ENCODE measurements around the gene CFLAR.

DNA sequence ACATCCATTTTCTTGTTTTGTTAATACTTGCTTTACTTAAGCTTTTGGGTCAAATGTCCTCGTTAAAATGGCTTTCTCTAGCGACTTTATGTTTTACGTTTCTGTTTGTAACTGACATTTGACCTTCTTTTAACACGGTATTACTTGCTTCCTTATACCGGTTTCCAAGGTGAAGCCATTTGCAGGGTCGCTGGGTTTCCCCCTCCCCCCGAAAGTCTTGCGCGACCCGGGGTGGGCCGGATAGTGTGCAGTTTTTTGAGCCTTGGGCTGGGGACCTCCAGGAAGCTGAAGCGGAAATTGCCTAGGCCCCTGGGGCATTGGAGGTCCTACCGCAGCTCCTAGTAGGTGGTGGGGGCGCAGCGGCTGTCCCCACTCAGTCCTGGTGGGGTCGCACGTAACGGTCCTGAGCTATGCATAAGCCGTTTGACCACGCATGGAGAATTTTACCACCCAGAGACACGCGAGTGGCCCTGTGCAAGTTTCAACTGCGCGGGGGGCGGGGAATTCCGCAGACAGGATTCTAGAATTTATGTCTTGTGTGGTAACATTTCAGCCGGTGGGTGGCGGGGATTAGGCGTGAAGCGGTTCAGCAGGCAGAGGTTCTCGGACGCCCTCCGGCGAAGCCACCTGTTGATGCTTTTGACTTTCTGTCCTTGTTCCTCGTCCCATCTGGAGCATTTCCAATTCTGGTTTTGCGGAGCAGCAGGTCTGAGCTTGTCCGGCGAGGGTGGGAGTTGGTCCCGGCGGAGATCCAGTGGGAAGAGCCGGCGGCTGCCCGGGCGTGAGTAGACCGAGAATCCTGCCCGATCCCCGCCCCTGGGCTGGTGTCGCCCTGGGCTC lies 2.4 kb downstream of the CFLAR start:
- TF ChIP-seq, protein P1, sequence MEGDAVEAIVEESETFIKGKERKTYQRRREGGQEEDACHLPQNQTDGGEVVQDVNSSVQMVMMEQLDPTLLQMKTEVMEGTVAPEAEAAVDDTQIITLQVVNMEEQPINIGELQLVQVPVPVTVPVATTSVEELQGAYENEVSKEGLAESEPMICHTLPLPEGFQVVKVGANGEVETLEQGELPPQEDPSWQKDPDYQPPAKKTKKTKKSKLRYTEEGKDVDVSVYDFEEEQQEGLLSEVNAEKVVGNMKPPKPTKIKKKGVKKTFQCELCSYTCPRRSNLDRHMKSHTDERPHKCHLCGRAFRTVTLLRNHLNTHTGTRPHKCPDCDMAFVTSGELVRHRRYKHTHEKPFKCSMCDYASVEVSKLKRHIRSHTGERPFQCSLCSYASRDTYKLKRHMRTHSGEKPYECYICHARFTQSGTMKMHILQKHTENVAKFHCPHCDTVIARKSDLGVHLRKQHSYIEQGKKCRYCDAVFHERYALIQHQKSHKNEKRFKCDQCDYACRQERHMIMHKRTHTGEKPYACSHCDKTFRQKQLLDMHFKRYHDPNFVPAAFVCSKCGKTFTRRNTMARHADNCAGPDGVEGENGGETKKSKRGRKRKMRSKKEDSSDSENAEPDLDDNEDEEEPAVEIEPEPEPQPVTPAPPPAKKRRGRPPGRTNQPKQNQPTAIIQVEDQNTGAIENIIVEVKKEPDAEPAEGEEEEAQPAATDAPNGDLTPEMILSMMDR (IDR thresholded peaks at IDR 0.05) = peak; percentile 53
- TF ChIP-seq MXI1 (IDR thresholded peaks at IDR 0.05; ENCODE audit: low read depth, low read length) (no peak), POLR2AphosphoS5 (IDR thresholded peaks at IDR 0.05; ENCODE audit: low read depth, low read length) (no peak), MEF2A (IDR thresholded peaks at IDR 0.05; ENCODE audit: borderline replicate concordance, low read depth) (no peak), RXRA (IDR thresholded peaks at IDR 0.05; ENCODE audit: borderline replicate concordance, low read depth) (no peak), FOXM1 (IDR thresholded peaks at IDR 0.05; ENCODE audit: low read depth) (no peak), RAD21 (IDR thresholded peaks at IDR 0.05; ENCODE audit: low read length) (peak; percentile 30), SIN3A (IDR thresholded peaks at IDR 0.05; ENCODE audit: borderline replicate concordance, low read depth, low read length) (0 out of 2 replicates have a peak, but pooled peaks have one; percentile 51)
- TF ChIP-seq, protein P2, sequence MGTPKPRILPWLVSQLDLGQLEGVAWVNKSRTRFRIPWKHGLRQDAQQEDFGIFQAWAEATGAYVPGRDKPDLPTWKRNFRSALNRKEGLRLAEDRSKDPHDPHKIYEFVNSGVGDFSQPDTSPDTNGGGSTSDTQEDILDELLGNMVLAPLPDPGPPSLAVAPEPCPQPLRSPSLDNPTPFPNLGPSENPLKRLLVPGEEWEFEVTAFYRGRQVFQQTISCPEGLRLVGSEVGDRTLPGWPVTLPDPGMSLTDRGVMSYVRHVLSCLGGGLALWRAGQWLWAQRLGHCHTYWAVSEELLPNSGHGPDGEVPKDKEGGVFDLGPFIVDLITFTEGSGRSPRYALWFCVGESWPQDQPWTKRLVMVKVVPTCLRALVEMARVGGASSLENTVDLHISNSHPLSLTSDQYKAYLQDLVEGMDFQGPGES (IDR thresholded peaks at IDR 0.05; ENCODE audit: low read depth, low read length) = no peak
- TF ChIP-seq, protein P3, sequence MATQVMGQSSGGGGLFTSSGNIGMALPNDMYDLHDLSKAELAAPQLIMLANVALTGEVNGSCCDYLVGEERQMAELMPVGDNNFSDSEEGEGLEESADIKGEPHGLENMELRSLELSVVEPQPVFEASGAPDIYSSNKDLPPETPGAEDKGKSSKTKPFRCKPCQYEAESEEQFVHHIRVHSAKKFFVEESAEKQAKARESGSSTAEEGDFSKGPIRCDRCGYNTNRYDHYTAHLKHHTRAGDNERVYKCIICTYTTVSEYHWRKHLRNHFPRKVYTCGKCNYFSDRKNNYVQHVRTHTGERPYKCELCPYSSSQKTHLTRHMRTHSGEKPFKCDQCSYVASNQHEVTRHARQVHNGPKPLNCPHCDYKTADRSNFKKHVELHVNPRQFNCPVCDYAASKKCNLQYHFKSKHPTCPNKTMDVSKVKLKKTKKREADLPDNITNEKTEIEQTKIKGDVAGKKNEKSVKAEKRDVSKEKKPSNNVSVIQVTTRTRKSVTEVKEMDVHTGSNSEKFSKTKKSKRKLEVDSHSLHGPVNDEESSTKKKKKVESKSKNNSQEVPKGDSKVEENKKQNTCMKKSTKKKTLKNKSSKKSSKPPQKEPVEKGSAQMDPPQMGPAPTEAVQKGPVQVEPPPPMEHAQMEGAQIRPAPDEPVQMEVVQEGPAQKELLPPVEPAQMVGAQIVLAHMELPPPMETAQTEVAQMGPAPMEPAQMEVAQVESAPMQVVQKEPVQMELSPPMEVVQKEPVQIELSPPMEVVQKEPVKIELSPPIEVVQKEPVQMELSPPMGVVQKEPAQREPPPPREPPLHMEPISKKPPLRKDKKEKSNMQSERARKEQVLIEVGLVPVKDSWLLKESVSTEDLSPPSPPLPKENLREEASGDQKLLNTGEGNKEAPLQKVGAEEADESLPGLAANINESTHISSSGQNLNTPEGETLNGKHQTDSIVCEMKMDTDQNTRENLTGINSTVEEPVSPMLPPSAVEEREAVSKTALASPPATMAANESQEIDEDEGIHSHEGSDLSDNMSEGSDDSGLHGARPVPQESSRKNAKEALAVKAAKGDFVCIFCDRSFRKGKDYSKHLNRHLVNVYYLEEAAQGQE (IDR thresholded peaks at IDR 0.05; ENCODE audit: low read depth, low read length) = no peak

Data from SK-N-SH (cell line).